Amniotic epithelial cell (primary cell): Measurements from ENCODE around the gene BCL6B.

Experiments
- DNase-seq: peaks from one replicate; pipeline ENCODE4 v3.0.0-alpha.2; 2010; ENCODE audit warnings: low read depth

Gene BCL6B

DNA sequence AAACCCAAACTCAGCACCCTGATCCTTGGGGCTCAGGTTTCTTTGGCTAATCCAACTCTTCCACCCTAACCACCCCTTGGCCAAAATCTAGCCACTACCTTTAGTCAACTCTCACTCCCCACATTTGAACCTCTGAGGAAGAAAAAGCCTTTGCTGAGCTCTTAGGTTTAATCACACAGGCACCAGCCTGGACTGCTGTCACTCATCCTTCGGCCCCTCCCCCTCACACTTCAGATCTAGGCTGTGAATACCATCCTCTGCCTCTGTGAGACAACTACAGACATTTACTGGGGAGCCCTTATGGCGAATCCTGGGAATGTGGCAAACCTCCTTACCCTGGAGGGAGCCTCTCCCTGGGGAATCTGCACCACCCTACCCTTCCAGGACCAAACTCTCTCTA lies 15.7 kb upstream of the BCL6B start:
- DNase-seq, result no peak

- no peak for DNase-seq
Observed at GRCh38 chr17:7010523-7010922, 12.3 kb upstream of the BCL6B start.

DNA sequence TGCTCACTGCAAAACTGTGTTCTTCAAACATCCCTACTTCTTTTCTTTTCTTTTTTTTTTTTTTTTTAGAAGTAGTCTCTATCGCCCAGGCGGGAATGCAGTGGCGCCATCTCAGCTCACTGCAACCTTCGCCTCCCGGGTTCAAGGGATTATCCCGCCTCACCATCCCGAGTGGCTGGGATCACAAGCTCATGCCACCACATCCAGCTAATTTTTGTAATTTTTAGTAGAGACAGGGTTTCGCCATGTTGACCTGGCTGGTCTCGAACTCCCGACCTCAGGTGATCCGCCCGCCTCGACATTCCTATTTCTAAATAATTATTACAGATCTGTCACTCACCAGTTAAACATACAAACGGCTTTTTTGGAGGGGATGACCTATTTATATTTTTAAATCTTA lies 11.4 kb upstream of the BCL6B start:
- no peak for DNase-seq

- DNase-seq, result no peak
Observed at GRCh38 chr17:7011942-7012254, 11.0 kb upstream of the BCL6B start.

DNA sequence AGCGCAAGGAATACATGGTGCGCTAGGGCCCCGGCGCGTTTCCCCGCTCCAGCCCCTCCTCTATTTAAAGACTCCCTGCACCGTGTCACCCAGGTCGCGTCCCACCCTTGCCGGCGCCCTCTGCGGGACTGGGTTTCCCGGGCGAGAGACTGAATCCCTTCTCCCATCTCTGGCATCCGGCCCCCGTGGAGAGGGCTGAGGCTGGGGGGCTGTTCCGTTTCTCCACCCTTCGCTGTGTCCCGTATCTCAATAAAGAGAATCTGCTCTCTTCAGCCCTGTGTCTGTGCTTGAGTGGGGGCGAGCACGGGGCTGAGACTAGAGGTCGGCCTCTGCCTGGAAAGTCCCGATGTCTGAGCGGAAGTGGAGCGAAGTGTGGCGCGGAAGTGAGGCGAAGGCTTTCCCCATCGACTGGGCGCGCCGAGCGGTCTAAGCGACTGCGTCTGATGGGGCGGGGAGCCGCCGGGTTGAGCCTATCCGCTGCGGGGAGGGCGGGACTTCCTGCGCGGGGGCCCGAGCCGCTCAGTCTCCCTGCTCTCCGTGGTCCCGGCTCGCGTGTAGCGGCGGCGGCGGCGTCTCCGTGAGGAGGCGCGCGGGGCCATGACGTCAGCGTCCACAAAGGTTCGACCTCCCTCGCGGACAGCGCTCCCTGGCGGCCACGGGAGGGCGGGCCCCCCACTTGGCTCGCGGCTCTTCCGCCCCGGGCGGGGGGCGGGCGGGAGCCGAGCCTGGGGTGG lies 8.4 kb upstream of the BCL6B start:
- peak; percentile 94 for DNase-seq

DNA sequence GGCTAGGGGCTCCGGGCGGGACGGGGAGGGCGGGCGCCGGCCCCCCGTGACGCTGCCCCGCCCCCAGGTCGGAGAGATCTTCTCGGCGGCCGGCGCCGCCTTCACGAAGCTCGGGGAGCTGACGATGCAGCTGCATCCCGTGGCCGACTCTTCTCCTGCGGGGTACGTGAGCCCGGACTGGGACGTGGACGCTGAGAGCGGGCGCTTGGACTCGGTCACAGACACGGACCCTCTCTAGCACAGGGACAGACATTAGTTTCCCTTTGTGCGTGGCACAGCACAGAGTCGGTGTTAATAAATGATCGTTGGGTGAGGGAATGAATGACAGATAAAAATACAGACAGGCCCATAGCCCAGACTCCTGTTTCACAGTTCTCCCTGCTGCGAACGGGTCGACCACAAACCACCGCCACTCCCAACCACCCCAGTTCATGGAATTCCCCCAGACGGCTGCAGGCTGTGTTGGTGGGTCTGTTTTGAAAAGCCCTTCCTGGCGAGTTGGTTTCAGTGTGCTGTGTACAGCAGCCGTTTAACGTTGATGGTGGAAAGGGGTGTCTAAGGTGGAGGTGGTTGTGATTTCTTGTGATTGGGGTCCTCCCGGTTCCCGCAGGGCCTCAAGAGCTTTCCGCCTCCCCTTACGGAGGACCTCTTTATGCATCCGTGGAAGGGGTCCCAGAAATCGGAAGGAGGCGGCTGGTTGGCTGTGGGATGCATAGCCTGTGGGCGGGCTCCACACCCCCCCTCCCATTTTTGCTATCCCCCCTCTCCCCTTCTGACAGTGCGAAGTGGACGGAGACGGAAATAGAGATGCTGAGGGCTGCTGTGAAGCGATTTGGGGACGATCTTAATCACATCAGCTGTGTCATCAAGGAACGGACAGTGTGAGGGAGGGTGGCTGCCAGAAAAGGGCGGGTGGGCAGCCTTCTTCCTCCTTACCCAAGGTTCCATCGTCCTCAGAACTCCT lies 7.6 kb upstream of the BCL6B start:
- peak; percentile 65 for DNase-seq

DNA sequence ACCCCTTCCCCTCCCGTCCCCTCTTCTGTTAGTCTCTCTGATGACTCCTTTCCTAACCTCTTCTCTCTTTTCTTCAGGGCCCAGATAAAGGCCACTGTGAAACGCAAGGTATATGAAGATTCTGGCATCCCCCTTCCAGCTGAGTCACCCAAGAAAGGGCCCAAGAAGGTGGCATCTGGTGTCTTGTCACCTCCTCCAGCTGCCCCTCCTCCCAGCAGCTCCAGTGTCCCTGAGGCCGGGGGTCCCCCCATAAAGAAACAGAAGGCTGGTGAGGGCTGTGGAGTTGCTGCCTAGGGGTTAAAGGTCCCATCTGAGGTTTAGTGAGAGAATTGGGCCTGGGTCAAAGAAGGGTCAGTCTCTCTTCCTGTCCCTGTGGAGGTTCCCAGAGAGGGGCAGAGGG lies 6.4 kb upstream of the BCL6B start:
- no peak for DNase-seq

DNA sequence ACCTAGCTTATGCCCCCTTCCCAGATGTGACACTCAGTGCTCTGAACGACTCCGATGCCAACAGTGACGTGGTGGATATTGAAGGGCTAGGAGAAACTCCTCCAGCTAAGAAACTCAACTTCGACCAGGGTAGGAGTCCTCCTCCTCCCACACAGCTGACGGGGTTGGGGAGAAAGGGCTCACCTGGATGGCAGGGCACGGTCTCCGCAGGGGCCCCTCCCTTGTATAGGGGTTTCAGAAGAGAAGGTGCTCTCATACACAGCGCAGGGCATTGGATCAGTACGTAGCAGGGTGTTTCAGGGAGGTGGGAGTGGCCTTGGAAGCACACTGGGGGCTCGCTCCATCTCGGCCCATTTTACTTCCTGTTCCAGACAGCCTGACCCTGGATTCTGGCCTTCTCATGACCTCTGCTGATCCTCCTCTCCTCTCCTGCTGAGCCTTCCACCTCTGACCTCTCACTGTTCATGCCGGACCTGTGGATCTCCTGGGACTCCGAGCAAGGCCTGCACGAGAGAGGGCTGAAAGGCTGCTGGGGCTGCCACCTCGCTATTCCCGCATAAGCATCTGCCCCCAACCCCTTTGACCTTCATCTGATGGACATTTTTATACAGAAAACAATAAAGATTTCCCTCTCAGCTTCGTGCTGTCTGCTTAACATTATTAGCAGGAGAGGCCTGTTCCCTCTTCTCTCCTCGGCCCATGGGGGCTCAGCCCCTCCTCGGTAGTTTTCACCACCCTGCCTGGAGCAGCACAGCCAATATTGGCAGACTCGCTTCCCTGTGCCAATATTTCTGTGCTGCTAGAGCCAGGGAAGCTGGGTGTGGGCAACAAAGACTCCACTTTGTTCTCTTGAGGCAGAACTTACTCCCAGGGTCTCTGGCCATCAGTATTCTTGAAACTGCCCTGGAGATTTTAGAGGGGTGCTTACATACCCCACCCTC lies 5.7 kb upstream of the BCL6B start:
- no peak for DNase-seq

GRCh38 chr17:7017827-7018200 lies 5.0 kb upstream of the BCL6B start:
- no peak for DNase-seq

GRCh38 chr17:7018331-7018964 lies 4.4 kb upstream of the BCL6B start:
- no peak for DNase-seq

DNA sequence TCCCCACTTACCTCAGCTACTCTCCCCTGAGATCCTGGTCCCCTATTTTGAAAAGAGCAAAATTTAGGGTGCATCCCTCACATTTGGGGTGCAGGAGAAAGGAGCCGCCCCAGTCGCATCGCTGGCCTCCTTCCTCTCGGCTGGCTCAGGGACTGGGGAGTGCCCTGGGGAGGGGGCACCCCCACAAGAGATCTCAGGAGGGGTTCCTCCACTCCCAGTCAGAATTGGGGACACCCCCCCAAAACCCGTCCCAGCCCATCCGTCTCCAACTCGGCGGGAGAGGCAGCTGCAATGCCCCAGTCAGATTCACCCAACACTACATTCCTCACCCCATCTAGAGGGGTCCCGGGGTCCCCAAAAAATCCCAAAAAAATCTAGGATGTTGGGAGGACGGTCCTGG lies 3.5 kb upstream of the BCL6B start:
- DNase-seq, result no peak

DNA sequence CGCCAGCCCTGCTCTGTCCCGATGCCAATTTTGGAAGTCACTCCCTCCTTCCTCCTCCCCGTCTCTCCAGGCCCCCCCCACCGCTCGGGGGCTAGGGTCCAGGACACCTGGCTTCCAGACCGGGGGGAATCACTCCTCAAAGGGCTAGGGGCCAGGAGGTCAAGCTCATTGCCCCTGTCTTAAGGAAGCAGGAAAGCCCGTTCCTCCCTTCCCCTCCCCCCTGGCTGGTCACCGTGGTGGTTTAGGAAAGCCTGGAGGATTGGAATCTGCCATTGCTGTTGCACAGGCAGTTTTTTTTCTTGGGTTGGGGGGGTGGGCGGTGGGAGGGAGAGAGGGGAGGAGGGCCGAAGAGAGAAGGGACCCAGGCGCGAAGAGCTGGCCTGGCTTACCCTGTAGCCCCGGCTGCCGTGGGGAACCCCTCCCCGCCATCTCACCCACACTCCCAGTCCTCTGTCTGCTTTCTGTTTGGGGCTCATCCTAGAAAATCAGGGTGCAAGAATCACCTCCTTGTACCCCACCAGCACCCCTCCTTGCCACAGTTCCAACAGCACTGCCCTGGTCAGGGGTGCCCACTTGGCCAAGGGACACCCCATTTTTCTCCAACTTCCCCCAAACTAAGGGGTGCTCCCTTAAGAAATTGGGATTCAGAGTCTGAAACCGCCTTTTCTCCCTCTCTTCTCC lies 2.9 kb upstream of the BCL6B start:
- peak; percentile 43 for DNase-seq

- DNase-seq, result no peak
Observed at GRCh38 chr17:7020894-7021664, 1.8 kb upstream of the BCL6B start.

DNA sequence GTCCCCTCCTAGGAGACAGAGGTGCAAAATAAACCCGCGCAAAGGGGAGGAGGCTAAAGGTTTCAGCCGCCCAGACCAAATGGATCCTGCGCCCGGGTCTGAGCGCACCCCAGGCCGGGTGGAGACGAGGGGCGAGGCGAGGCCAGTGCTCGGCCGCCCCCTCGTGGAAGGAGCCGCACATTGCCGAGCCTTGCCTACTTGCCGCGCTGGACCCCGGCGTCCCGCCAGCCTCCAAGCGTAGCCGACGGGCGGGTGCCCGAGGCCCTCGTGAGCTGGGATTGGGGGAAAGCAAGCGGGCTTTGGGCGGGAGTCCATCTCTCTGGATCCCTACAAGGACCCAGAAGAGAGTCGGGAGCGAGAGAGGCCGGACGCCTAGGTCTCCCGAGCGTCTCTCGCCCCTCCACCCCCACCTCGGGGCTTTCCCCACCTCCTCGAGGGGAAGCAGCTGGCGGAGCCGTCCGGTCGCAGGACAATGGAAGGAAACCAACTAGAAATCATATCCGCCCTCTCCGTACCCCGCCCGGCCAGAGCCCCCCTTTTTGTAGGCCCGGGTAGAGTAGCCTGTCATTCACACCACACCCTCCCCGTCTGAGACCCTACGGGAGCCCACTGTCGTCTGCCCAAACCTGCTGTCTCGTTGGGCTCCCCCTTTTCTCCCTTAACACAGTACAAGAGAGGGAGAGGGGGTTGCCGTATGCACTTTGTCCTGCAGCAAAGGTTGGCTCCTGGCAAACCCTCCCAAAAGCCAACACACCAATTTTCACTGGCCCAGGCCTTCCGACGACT lies 664 bp upstream of the BCL6B start:
- DNase-seq, result no peak

DNA sequence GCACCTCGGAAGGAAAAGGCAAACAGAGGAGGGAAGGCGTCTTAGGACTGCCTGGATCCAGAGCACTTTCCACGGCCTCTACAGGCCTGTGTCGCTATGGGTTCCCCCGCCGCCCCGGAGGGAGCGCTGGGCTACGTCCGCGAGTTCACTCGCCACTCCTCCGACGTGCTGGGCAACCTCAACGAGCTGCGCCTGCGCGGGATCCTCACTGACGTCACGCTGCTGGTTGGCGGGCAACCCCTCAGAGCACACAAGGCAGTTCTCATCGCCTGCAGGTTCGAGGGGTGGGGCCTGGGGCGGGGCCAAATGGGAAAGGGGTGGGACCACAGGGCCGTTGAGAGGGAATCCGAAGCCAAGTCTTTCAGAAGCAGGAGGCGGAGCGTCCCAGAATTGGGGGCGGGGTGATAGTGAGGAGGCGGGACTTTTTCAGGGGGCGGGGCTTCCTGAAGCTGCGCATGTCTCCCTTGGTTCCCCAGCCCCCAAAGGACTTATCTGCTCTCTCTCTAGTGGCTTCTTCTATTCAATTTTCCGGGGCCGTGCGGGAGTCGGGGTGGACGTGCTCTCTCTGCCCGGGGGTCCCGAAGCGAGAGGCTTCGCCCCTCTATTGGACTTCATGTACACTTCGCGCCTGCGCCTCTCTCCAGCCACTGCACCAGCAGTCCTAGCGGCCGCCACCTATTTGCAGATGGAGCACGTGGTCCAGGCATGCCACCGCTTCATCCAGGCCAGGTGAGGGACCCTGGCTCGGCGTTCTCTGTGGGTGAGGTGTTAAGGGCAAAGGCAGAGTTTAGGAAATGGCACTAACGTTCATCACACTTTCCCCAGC lies 939 bp downstream of the BCL6B start:
- peak; percentile 89 for DNase-seq

GRCh38 chr17:7024402-7024785 lies 1.5 kb downstream of the BCL6B start:
- no peak for DNase-seq

DNA sequence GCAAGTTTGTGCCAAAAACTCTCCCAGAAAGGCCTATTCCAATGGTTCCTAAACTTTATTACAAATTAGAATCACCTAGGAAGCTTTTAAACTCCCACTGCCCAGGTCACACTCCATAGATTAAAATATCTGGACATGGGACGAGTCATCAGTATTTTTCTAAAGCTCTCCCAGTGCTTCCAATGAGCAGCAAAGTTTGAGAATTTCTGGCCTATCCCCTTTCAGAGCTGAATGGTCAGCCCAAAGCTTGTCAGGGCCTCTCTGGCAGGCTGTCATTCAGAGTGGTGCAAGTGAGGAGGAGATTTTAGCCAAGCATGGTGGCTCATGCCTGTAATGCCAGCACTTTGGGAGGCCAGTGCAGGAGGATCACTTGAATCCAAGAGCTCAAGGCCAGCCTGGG lies 2.4 kb downstream of the BCL6B start:
- DNase-seq, result peak; percentile 29

DNA sequence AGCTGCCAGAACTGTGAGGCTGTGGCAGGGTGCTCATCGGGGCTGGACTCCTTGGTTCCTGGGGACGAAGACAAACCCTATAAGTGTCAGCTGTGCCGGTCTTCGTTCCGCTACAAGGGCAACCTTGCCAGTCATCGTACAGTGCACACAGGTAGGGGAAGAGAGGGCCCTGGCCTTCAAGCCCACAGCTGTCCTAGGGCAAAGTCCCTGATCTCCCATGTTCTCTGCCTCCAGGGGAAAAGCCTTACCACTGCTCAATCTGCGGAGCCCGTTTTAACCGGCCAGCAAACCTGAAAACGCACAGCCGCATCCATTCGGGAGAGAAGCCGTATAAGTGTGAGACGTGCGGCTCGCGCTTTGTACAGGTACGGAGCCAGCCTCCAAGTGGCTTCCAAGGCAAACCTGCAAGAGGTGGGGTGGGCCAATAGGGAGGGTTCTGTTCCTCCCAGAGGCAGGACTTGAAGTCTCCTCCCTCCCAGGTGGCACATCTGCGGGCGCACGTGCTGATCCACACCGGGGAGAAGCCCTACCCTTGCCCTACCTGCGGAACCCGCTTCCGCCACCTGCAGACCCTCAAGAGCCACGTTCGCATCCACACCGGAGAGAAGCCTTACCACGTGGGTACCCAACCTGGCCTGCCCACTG lies 3.7 kb downstream of the BCL6B start:
- no peak for DNase-seq
